ENCODE measurements around the gene SLC46A2.

- no peak for TF ChIP-seq CTCF (IDR thresholded peaks at IDR 0.05)
- TF ChIP-seq POLR2A (IDR thresholded peaks at IDR 0.05) = no peak
These were observed 28.8 kb downstream of the SLC46A2 start for GRCh38 chr9:112861638-112862555.
